ENCODE data around the gene C1orf226. TPM values are rescaled to one million over a fixed set of nuclear protein-coding genes. Genes with fewer than 3 reads are reported as not detected.

The C1orf226 gene
- total and polyA plus RNA-seq, 2 of the 8 experiments (the other 6 are each of a cell fraction or from before 2014, with no cell fraction given), result 8.2 to 18.8 TPM

- H2BK15ac ChIP-seq (ENCODE audit: low read length), result no peak overlapping the region
- no peak overlapping the region for H3K56ac ChIP-seq (replicated peaks; ENCODE audit: insufficient read length, low read depth, low read length)
- CTCF ChIA-PET (ENCODE audit: partially characterized antibody), result interaction anchor here (1.2 to 1.8 kb wide), 4 partner anchors 13 to 28 kb away, joined by 3 to 5 read pairs (median 4); no protein-coding TSS in a partner anchor
- H3K79me1 ChIP-seq (ENCODE audit: low read depth, low read length), result no peaks in the 10 kb centered on the region
- 87% methylated on average over 3 of the region's 3 CpGs; no CpG with 5 or more reads in 1 of the 2 experiments for WGBS, 2 experiments (ENCODE audit: extremely low coverage in 1 of 2, insufficient coverage in 1 of 2, insufficient read length in 1 of 2, insufficient replicate concordance in 2 of 2, low coverage in 1 of 2, low lambda C conversion rate in 2 of 2, missing lambda C conversion rate in 1 of 2)
- H4K8ac ChIP-seq (ENCODE audit: extremely low read depth, insufficient read depth, low read length), result no peak overlapping the region
- H4K91ac ChIP-seq (replicated peaks; ENCODE audit: insufficient read length, low read length), result no peak overlapping the region
- H3K9me3 ChIP-seq (ENCODE audit: insufficient read depth in 2 of 2, low read depth in 1 of 2, low read length in 1 of 2), result no peaks in the 10 kb centered on the region
- no peak overlapping the region for H2AK5ac ChIP-seq (ENCODE audit: low read depth, low read length)
- no peak overlapping the region for H3K27ac ChIP-seq (ENCODE audit: low read depth, low read length)
- DNase-seq (ENCODE audit: low read depth in 1 of 2, low spot score in 2 of 2), result no peak
- H2AFZ ChIP-seq (ENCODE audit: low read length), result no peak overlapping the region
- H3K14ac ChIP-seq (ENCODE audit: insufficient read length), result no peak overlapping the region
- no peak overlapping the region for H3K9ac ChIP-seq (replicated peaks in 1 of 4; ENCODE audit: extremely low read depth in 1 of 4, low read depth in 3 of 4, low read length in 3 of 4)
- H4K20me1 ChIP-seq (replicated peaks in 1 of 2; ENCODE audit: control insufficient read depth in 1 of 2, insufficient read depth in 2 of 2, low read length in 2 of 2), result peaks cover 0 to 2% of the 10 kb centered on the region in 2 experiments
- H2BK5ac ChIP-seq (ENCODE audit: low read depth, low read length), result no peak overlapping the region
- no peak for FAIRE-seq
- H3K36me3 ChIP-seq (ENCODE audit: control insufficient read depth in 2 of 4, insufficient read depth in 4 of 4, low read length in 3 of 4), result peaks cover 0 to 6% (median 1%) of the 10 kb centered on the region in 4 experiments; a peak in 1 of 8 replicates
- no peak overlapping the region for H3K4ac ChIP-seq (replicated peaks; ENCODE audit: insufficient read length, low read depth, low read length)
- H3K79me2 ChIP-seq (ENCODE audit: control insufficient read depth in 1 of 2, insufficient read depth in 2 of 2, low read length in 2 of 2), result no peaks in the 10 kb centered on the region
- no peak overlapping the region for H3K18ac ChIP-seq (ENCODE audit: extremely low read depth, low read length)
- no peaks in the 10 kb centered on the region for H3K4me1 ChIP-seq (replicated peaks in 1 of 4; ENCODE audit: control insufficient read depth in 3 of 4, insufficient read depth in 4 of 4, low read length in 3 of 4)
- POLR2A ChIA-PET (ENCODE audit: partially characterized antibody), result no interaction called here
- H2BK20ac ChIP-seq (ENCODE audit: low read length), result no peak overlapping the region
- H3K4me3 ChIP-seq (ENCODE audit: extremely low read depth in 1 of 4, insufficient read depth in 2 of 4, low read depth in 3 of 4, low read length in 4 of 4), result no peak overlapping the region
- H2BK120ac ChIP-seq (replicated peaks; ENCODE audit: low read depth, low read length), result no peak overlapping the region
- no peaks in the 10 kb centered on the region for H3K27me3 ChIP-seq (replicated peaks in 1 of 4; ENCODE audit: control insufficient read depth in 3 of 4, extremely low read depth in 1 of 4, insufficient read depth in 3 of 4, low read length in 3 of 4)
- no peaks in the 10 kb centered on the region for H3K23me2 ChIP-seq (ENCODE audit: low read depth, low read length)
- H4K5ac ChIP-seq (ENCODE audit: insufficient read length, low read depth, low read length), result no peak overlapping the region
- H2BK12ac ChIP-seq (ENCODE audit: low read depth, low read length), result no peak overlapping the region
- no peak overlapping the region for H3K23ac ChIP-seq (ENCODE audit: insufficient read length)
- no peak overlapping the region for H3K4me2 ChIP-seq (ENCODE audit: insufficient read depth in 1 of 2, low read depth in 2 of 2, low read length in 2 of 2)
- no peak for TF ChIP-seq SP1 (IDR thresholded peaks at IDR 0.05; ENCODE audit: low read depth, low read length)
- no peak for TF ChIP-seq HDAC2 (IDR thresholded peaks at IDR 0.05; ENCODE audit: borderline replicate concordance in 1 of 2, low read depth in 2 of 2, low read length in 2 of 2)
- TF ChIP-seq YY1 (IDR thresholded peaks at IDR 0.05; ENCODE audit: low read depth, low read length), result no peak
- no peak for TF ChIP-seq TAF7 (optimal IDR thresholded peaks at IDR 0.05; ENCODE audit: borderline replicate concordance, low read depth, low read length)
- TF ChIP-seq TEAD4 (IDR thresholded peaks at IDR 0.05; ENCODE audit: low read depth, low read length), result no peak
- no peak for TF ChIP-seq CHD1 (IDR thresholded peaks at IDR 0.05; ENCODE audit: low read depth, low read length)
- TF ChIP-seq KDM5A (IDR thresholded peaks at IDR 0.05; ENCODE audit: low read length), result no peak
- no peak for TF ChIP-seq ATF2 (IDR thresholded peaks at IDR 0.05; ENCODE audit: low read length)
- no peak for TF ChIP-seq FOSL1 (IDR thresholded peaks at IDR 0.05; ENCODE audit: insufficient read depth, low read depth, low read length)
- TF ChIP-seq EZH2 (IDR thresholded peaks at IDR 0.05; ENCODE audit: low read depth, low read length, severe bottlenecking), result no peak
- no peak for TF ChIP-seq SIRT6 (IDR thresholded peaks at IDR 0.05; ENCODE audit: low read length)
These were observed 17.7 kb upstream of the C1orf226 start for GRCh38 chr1:162363823-162364222.

Data from H1 (cell line).